Skeletal muscle cell (primary cell): ENCODE results near the gene LPIN1.
"Not testable (repeated sequence)": the region's sequence is repeated elsewhere in the genome, so short reads cannot be mapped to it uniquely, and the experiment has no call there.

ENCODE experiments used
- DNase-seq: peaks from one replicate; pipeline ENCODE4 v3.0.0-alpha.2; 2010; ENCODE audit warnings: low read depth
- H3K4me3 ChIP-seq: 2 replicates; pipeline ENCODE4 v1.5.1; 2011; ENCODE audit warnings: low read depth, mild to moderate bottlenecking, control low read depth, low read length, moderate library complexity

The LPIN1 gene

GRCh38 chr2:11824901-11825828, 78.7 kb downstream of the LPIN1 start:
- no peak overlapping the region for H3K4me3 ChIP-seq
- no peak for DNase-seq

- DNase-seq, result no peak
- no peak overlapping the region for H3K4me3 ChIP-seq
These were observed 81.1 kb downstream of the LPIN1 start for GRCh38 chr2:11827547-11827946.

GRCh38 chr2:11828933-11829323, 82.5 kb downstream of the LPIN1 start:
- no peak for DNase-seq
- H3K4me3 ChIP-seq, result no peak overlapping the region

- DNase-seq, result peak; percentile 4
- H3K4me3 ChIP-seq, result no peak overlapping the region
These were observed 83.0 kb downstream of the LPIN1 start for GRCh38 chr2:11829324-11829946.

GRCh38 chr2:11829947-11830707, 83.7 kb downstream of the LPIN1 start:
- DNase-seq, result peak; percentile 89
- peak overlapping the region; percentile 36 for H3K4me3 ChIP-seq

GRCh38 chr2:11830708-11831301, 84.4 kb downstream of the LPIN1 start:
- H3K4me3 ChIP-seq, result peak overlapping the region; percentile 36
- no peak for DNase-seq

GRCh38 chr2:11831415-11831814, 85.0 kb downstream of the LPIN1 start:
- no peak overlapping the region for H3K4me3 ChIP-seq
- no peak for DNase-seq

GRCh38 chr2:11832531-11832930, 86.1 kb downstream of the LPIN1 start:
- H3K4me3 ChIP-seq, result no peak overlapping the region
- no peak for DNase-seq

- peak; percentile 28 for DNase-seq
- no peak overlapping the region for H3K4me3 ChIP-seq
These were observed 87.2 kb downstream of the LPIN1 start for GRCh38 chr2:11833601-11834000.

GRCh38 chr2:11835403-11835802, 89.0 kb downstream of the LPIN1 start:
- no peak overlapping the region for H3K4me3 ChIP-seq
- no peak for DNase-seq

- DNase-seq, result no peak
- no peak overlapping the region for H3K4me3 ChIP-seq
These were observed 90.3 kb downstream of the LPIN1 start for GRCh38 chr2:11836647-11837219.

GRCh38 chr2:11837875-11838734, 91.7 kb downstream of the LPIN1 start:
- no peak overlapping the region for H3K4me3 ChIP-seq
- no peak for DNase-seq

GRCh38 chr2:11839916-11840315, 93.5 kb downstream of the LPIN1 start:
- no peak for DNase-seq
- no peak overlapping the region for H3K4me3 ChIP-seq

- H3K4me3 ChIP-seq, result no peak overlapping the region
- DNase-seq, result no peak
These were observed 95.9 kb downstream of the LPIN1 start for GRCh38 chr2:11842336-11842735.

GRCh38 chr2:11844798-11845197, 98.4 kb downstream of the LPIN1 start:
- not testable (repeated sequence) for H3K4me3 ChIP-seq, DNase-seq

- H3K4me3 ChIP-seq, DNase-seq: not testable (repeated sequence)
These were observed 101.5 kb downstream of the LPIN1 start for GRCh38 chr2:11847935-11848334.

GRCh38 chr2:11850082-11850481, 103.7 kb downstream of the LPIN1 start:
- no peak for DNase-seq
- no peak overlapping the region for H3K4me3 ChIP-seq

GRCh38 chr2:11852526-11853196, 106.2 kb downstream of the LPIN1 start:
- no peak overlapping the region for H3K4me3 ChIP-seq
- DNase-seq, result no peak
